CD4-positive, alpha-beta T cell treated with Interleukin-12 subunit alpha and Interleukin-12 subunit beta, for 1 hour (primary cell): ENCODE measurements around the gene LMAN1L.

Experiments used
- DNase-seq: peaks from one replicate; pipeline ENCODE4 v3.0.0-alpha.2; 2020

The LMAN1L gene

DNA sequence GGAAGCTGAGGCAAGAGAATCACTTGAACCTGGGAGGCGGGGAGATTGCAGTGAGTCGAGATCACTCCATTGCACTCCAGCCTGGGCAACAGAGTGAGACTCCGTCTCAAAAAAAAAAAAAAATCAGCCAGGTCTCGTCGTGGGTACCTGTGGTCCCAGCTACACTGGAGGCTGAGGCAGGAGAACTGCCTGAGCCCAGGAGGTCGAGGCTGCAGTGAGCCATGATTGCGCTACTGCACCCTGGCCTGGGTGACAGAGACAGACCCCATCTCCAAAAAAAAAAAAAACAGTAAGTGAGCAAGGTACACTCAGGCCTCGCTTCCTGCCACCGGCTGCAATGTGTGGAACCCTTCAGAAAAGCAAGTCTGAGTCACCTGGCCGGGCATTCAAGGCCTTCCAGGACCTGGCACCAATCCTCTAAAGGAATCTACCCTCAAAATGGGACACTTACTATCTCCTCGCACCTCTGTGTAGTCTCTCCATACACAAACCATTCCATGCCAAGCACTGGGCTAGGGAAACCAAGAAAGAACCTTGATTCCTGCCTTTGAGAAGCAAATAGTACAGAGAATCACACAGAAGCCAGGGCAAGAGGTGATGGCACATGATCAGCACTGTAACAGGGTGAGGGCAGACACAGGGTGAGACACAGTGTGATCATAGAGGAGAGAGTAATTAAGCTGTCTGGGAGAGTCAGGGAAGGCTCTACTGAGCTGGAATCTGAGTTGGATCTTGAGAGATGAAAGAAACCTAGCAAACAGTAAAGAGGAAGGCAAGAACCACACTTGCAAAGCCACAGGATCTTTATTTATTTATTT, 50.8 kb downstream of the LMAN1L start:
- no peak for DNase-seq

DNA sequence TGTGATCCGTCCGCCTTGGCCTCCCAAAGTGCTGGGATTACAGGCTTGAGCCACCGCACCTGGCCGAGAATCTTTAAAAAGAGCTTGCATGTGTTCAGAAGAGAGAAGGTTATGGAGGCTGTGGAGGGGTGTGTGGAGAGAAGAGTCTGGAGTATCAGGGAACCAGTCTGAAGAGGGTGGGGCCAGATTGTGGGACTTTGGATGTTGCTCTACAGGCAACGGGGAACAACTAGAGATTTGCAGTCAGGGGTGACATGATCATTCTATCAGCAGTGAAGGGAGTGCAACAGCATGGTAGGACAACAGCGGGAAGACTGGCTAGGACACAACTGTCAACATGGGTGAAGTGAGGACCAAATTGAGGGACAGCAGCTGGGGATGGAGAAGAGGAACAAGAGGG, 51.7 kb downstream of the LMAN1L start:
- DNase-seq: no peak

DNA sequence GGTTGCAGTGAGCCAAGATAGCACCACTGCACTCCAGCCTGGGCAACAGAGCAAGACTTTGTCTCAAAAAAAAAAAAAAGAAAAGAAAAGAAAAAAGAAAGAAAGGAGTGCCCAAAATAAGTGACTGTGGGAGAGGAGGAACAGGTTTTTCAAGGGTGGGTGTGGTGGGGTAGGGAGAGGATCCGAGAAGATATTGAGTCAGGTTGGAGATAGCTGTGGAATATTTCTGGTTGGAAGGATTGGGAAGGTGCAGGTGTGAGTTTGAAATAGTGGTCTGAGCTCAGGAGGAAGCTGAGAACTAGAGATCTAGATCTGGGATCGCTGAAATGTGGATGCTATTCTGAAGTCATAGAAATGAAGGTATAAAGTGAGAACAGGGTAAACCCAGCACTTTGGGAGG, 52.7 kb downstream of the LMAN1L start:
- no peak for DNase-seq

DNA sequence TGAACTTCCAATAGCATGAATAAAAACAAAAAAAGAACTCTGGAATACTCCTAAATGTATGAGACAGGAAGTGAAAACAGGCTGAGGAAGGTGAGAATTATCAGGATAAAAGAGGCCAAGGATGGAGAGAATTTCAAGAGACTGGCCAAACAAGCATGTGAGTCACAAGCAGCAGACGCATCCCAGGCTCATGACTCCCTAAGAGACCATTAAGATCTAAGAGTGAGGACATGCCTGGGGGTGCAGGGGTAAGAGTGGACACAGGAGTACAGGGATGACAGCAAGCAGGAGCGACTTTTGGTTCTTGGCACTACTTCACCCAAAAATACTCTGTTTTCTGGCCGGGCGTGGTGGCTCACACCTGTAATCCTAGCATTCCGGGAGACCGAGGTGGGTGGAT, 53.5 kb downstream of the LMAN1L start:
- DNase-seq: no peak

GRCh38 chr15:74867466-74868038, 54.9 kb downstream of the LMAN1L start:
- DNase-seq: no peak

GRCh38 chr15:74868059-74868458, 55.4 kb downstream of the LMAN1L start:
- peak; percentile 33 for DNase-seq

- no peak for DNase-seq
Observed at GRCh38 chr15:74869372-74869725, 56.7 kb downstream of the LMAN1L start.

DNA sequence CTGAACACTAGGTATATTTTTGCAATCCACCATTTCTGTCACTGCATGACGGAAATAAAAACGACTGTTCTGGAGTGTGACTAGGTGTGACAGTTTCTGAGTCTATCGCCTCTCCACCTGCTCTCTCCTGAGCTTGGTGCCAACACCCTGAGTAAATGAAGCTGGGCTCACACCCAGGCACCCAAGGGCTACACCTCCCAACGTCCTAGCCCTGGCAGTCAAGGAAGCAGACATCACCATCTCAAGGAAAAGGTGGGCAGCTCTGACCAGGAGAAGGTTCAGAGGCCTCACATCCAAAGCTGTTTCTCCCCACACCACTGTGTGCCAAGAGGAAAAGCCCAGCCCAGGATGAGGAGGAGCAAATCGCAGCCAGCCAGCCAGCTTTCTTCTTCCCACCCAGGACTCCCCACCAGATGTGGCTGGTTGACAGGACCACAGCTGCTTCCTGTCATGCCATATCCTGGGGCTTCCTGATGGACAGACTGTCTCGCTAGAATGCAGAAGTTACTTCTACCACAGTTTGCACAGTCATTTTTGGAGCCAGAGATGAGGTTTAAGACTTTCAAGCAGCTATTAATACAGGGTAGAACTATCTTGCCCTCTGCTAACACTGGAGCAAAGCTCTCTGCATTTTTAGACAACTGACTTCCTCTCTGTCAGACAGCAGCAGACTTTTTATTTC, 57.2 kb downstream of the LMAN1L start:
- peak; percentile 46 for DNase-seq

DNA sequence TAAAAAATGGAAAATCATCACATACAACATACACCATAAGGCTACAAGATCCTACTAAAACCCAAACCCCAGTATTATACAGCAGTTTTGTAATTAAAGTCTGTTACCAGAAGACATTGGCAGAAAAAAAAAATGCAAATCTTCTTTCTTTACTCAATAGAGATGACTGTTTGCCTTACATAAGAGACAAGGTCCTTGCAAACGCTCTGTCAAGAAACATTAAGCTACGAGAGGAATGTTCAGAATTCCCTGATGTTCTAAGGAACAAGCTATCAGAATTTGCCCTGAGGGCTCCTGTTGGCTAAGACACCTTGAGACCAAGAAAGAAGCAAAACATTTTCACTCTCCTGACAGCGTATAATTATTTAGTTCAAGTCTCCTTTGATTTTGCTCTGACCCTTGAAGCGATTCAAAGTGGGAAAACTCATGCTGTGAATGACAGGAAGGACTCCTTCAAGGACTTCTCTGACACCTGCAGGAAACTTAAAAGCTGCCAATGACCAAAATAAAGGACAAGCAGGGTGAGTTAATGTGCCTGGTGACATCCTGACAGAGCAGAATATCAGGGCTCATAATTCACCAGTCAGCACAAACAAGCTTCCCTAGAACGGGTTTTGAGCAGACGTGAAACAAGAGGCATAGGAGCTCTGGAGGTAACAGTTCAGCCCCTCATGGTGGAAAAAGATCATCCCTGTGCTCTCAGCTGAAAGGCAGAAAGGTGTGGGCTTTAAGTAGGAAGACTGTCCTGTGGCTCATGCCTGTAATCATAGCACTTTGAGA, 58.0 kb downstream of the LMAN1L start:
- DNase-seq: no peak

DNA sequence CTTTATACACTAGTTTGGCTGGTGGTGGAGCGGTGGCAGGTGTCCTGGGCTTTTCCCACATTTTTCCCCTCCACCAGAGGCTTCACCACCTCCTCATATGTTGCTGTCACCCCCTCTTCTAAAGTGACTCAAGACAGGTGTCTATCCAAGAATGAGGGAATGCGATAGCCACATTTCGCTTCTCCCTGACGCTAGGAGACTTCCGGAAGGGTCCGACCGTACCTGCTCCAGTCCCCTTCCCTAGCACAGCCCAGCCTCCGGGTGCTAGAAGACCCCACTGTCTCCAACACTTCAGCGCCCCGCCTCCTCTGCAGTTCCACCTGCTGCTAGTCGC, 60.0 kb downstream of the LMAN1L start:
- no peak for DNase-seq

GRCh38 chr15:74873036-74873755, 60.6 kb downstream of the LMAN1L start, which contains the start of gene SCAMP2:
SCAMP2 (minus strand) TSS chr15:74873365; CDS start chr15:74873255, 110 bp downstream.
- peak; percentile 91 for DNase-seq

GRCh38 chr15:74873756-74874424, 61.3 kb downstream of the LMAN1L start:
- DNase-seq: peak; percentile 27
